Nephron (organoid): ENCODE results near the gene CAPRIN1.

Experiments
- H3K27ac Mint-ChIP-seq, 3 experiments: 2 replicates each; pipeline ENCODE4 v1.8.0; 2020; ENCODE audit warnings: mixed read lengths in 3 of 3, mild to moderate bottlenecking in 2 of 3, moderate library complexity in 1 of 3
- H3K27me3 Mint-ChIP-seq: 2 replicates; pipeline ENCODE4 v1.8.0; 2021; ENCODE audit warnings: low read depth, mild to moderate bottlenecking, moderate library complexity, mixed read lengths
- H3K36me3 Mint-ChIP-seq: 2 replicates; pipeline ENCODE4 v1.8.0; 2020; ENCODE audit warnings: low read depth, mixed read lengths
- H3K4me1 Mint-ChIP-seq: 2 replicates; pipeline ENCODE4 v1.8.0; 2020; ENCODE audit warnings: mixed read lengths
- H3K4me3 Mint-ChIP-seq, 3 experiments: 2 replicates each; pipeline ENCODE4 v1.8.0; 2020; ENCODE audit warnings: mild to moderate bottlenecking in 3 of 3, mixed read lengths in 3 of 3, moderate library complexity in 2 of 3
- H3K9me3 Mint-ChIP-seq: 2 replicates; pipeline ENCODE4 v1.8.0; 2020; ENCODE audit warnings: mixed read lengths
- TF ChIP-seq, protein P1 (sequence below), 3 experiments: fragments of 200-600 bp; sonication (generic); IDR thresholded peaks; one replicate each; pipeline ENCODE4 v1.5.0; 2021; ENCODE audit warnings: antibody characterized with exemption in 3 of 3; ENCODE audit not compliant: unreplicated experiment in 3 of 3

The CAPRIN1 gene

DNA sequence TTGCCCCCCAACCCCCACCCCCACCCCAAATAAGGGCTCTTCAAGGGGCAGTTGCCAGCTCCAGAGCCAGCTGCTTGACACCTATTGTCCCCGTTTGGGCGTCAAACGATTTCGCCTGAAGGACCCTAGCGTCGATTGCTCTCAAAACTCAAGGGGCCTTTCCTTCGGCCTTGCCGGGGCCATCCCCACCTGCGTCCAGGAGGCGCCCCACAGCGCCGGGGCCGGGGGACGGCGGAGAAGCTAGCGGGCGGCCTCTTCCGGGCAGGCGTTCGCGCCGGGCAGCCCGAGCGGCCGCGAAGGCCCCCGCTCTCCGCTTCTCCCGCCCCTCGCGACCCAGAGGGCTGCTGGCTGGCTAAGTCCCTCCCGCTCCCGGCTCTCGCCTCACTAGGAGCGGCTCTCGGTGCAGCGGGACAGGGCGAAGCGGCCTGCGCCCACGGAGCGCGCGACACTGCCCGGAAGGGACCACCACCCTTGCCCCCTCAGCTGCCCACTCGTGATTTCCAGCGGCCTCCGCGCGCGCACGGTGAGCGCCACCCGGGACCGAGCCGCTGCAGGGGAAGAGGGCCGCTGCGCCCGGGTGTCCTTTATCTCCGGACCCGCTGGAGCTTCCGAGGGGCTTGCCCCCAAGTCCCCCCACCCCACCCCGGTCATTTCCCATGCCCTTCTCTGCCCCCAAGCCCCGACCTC is at the start of gene CAPRIN1:
Gene CAPRIN1 (plus strand): TSS at position 383 of the 687 bp plus-strand sequence. CDS start 690 bp downstream, outside the sequence.
- peak within 1 kb of the TSS; percentile 98 to 100 (median 99) for H3K27ac Mint-ChIP-seq

GRCh38 chr11:34002420-34002819 is 49.1 kb upstream of the CAPRIN1 start:
- Mint-ChIP-seq H3K4me1 (peaks cover 15% of the 10 kb centered on the region), H3K4me3 (no peak overlapping the region), H3K27ac (peak overlapping the region in 1 of 3 experiments; percentile 64), H3K36me3 (no peaks in the 10 kb centered on the region), H3K9me3 (no peaks in the 10 kb centered on the region), H3K27me3 (peaks cover 20% of the 10 kb centered on the region)
- TF ChIP-seq, protein P1, sequence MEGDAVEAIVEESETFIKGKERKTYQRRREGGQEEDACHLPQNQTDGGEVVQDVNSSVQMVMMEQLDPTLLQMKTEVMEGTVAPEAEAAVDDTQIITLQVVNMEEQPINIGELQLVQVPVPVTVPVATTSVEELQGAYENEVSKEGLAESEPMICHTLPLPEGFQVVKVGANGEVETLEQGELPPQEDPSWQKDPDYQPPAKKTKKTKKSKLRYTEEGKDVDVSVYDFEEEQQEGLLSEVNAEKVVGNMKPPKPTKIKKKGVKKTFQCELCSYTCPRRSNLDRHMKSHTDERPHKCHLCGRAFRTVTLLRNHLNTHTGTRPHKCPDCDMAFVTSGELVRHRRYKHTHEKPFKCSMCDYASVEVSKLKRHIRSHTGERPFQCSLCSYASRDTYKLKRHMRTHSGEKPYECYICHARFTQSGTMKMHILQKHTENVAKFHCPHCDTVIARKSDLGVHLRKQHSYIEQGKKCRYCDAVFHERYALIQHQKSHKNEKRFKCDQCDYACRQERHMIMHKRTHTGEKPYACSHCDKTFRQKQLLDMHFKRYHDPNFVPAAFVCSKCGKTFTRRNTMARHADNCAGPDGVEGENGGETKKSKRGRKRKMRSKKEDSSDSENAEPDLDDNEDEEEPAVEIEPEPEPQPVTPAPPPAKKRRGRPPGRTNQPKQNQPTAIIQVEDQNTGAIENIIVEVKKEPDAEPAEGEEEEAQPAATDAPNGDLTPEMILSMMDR (IDR thresholded peaks at IDR 0.05; ENCODE audit: unreplicated experiment in 3 of 3) = no peak

More for the DNA sequence above, at the start of gene CAPRIN1:
- peak within 1 kb of the TSS; percentile 98 to 99 (median 98) for H3K4me3 Mint-ChIP-seq
- H3K9me3 Mint-ChIP-seq = no peaks in the 10 kb centered on the region
- H3K27me3 Mint-ChIP-seq = no peaks in the 10 kb centered on the region
- peaks cover 31% of the 10 kb centered on the region for H3K4me1 Mint-ChIP-seq
- TF ChIP-seq, protein P1 (IDR thresholded peaks at IDR 0.05; ENCODE audit: unreplicated experiment in 3 of 3) = peak in 1 of 3 experiments; percentile 7
- H3K36me3 Mint-ChIP-seq = peaks cover 19% of the 10 kb centered on the region

DNA sequence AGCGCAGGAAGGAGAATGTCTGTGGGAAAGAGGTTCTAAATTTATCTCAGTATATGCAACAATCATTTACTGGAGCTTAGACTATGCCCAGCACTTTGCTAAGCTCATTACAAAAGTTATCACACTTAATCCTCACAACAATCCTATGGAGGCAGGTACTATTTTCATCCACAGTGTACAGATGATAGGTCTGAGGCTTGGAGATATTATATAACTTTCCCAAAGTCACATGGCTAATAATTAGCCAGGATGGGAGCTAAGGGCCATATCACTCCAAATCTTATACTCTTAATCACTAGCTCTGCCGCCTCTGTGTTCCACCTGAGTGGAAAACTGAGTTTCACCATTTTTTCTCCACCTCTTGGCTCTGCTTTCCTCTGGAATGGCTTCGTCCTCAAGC is 47.3 kb upstream of the CAPRIN1 start:
- no peaks in the 10 kb centered on the region for H3K9me3 Mint-ChIP-seq
- no peak overlapping the region for H3K4me3 Mint-ChIP-seq
- H3K4me1 Mint-ChIP-seq = peaks cover 15% of the 10 kb centered on the region
- TF ChIP-seq, protein P1 (IDR thresholded peaks at IDR 0.05; ENCODE audit: unreplicated experiment in 3 of 3) = no peak
- peak overlapping the region in 1 of 3 experiments; percentile 76 for H3K27ac Mint-ChIP-seq
- H3K27me3 Mint-ChIP-seq = peaks cover 14% of the 10 kb centered on the region
- H3K36me3 Mint-ChIP-seq = no peaks in the 10 kb centered on the region

DNA sequence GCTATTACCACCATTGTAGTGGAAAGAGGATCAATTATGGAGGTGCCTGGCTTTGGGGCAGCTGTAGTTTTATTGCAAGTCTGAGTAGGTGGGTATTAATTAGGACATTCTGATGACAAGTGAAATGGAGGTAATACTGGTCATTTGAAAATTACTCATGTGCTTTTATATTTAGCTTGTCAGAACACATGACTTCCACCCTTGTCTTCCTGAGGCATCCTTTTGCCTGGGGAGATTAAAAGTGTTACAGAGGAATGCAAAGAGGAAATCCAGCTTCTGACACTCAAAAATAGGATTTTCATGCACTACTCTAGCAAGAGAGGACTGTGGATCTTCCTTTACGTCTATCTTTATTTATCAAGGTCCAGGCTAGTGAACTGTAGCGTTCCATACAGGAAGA is 44.7 kb upstream of the CAPRIN1 start:
- Mint-ChIP-seq H3K36me3 (no peaks in the 10 kb centered on the region), H3K27ac (no peak overlapping the region), H3K4me1 (peaks cover 15% of the 10 kb centered on the region), H3K27me3 (peaks cover 14% of the 10 kb centered on the region), H3K9me3 (no peaks in the 10 kb centered on the region), H3K4me3 (no peak overlapping the region)
- TF ChIP-seq, protein P1 (IDR thresholded peaks at IDR 0.05; ENCODE audit: unreplicated experiment in 3 of 3) = no peak

DNA sequence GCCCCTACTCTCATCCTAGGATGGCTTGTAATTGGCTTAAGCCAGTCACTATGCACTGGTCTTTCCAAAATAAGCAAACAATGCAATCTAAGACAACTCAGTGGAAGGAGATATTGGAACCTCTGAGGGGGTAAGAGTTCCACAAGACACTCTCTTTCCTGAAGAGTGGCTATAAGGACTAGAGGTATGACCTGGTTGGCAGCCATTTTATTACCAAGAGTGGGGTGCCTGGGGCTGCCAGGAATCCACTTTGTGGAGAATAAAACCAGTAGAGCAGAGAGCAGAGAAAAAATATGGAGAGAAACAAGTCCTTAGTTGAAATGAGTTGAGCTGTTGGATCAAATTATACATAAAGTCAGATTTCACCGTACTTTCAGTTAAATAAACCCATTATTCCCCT is 38.8 kb upstream of the CAPRIN1 start:
- no peak overlapping the region for H3K27ac Mint-ChIP-seq
- no peaks in the 10 kb centered on the region for H3K36me3 Mint-ChIP-seq
- H3K27me3 Mint-ChIP-seq = peaks cover 3% of the 10 kb centered on the region
- TF ChIP-seq, protein P1 (IDR thresholded peaks at IDR 0.05; ENCODE audit: unreplicated experiment in 3 of 3) = no peak
- no peaks in the 10 kb centered on the region for H3K9me3 Mint-ChIP-seq
- no peak overlapping the region for H3K4me3 Mint-ChIP-seq
- H3K4me1 Mint-ChIP-seq = no peaks in the 10 kb centered on the region
